ENCODE data around the gene POLD2.
A peak's percentile ranks its signal among the peaks of the same experiment; 100 is the strongest.
"Not testable (repeated sequence)": the region's sequence is repeated elsewhere in the genome, so short reads cannot be mapped to it uniquely, and the experiment has no call there.

Gene POLD2

DNA sequence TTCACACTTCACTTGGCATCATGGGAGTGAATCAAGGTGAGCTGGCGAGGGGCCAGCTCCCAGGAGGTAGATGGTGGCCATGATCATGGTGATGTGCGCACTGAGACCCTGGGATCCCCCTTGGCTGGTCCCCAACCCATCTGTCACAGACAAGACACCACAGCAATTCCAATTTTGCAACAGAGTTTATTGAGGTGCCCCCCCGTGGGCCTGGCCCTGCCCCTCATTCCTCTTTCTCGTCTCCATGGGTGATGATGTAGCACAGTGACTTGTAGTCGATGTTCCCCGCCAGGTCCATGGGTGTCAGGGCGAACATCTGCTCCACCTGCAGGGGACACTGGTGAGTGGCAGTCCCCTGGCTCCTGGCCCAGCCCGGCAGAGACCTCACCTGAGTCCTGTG is 15.3 kb upstream of the POLD2 start:
- DNase-seq (ENCODE audit: low read depth) = no peak

DNA sequence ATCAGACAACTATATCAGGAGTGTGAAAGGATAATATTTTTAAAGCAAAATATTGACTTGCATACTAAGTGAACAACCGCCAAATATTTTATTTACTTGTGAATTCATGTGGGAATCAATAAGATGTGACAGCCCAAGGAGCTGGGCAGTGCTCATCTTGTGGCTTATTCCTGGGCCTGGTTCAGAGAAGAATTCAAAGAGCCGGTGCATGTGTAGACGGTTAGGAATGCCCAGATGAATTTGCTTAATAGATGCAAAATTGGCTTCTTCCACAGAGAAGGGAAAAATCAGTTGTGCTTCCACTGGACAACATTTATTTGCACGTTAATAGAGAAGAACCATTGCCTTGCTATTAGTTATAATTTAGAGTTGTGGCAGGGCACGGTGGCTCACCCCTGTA is 13.4 kb upstream of the POLD2 start:
- no peak for DNase-seq (ENCODE audit: low read depth)

DNA sequence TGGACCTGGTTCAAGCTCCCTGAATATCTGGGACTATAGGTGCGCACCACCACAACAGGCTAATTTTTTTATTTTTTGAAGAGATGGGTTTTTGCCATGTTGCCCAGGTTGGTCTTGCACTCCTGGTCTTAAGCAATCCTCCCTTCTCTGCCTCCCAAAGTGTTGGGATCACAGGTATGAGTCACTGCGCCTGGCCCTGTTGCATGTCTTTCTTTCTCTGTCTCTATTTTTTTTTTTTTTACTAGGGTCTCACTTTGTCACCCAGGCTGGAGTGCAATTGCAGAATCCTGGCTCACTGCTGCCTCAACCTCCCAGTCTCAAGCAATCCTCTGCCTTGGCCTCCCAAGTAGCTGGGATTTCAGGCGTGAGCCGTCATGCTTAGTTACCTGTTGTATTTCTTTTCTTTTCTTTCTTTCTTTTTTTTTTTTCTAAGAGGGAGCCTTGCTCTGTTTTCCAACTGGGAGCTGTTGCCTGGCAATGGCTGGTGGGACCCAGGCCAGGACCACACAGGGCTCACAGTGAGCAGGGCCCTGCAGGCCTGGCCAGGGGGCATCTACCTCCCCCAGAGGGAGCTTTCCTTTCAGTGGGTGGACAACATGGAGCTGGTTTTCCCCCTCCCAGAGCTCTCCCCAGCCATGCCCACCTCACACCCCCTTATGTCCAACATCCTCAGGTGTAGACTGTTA is 11.7 kb upstream of the POLD2 start:
- DNase-seq (ENCODE audit: low read depth) = no peak

DNA sequence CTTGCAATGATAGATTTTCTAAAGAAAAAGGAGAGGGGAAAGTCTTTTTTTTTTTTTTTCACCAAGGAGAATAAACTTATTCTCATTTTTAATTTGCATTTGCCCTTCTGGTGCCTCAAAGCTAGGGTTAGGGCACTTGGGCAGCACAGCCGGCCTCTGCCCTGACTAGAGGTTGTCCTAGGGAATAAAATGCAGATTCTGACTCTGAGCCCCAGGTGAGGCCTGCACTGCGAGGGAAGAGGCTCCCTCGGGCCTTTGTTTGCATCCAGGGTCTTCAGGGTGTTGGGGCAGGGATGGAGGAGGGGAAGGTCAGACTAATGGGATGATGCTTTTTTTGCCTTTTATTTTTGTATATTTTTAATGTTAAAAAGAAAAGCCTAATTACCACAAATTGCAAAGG is 9.9 kb upstream of the POLD2 start:
- no peak for DNase-seq (ENCODE audit: low read depth)

DNA sequence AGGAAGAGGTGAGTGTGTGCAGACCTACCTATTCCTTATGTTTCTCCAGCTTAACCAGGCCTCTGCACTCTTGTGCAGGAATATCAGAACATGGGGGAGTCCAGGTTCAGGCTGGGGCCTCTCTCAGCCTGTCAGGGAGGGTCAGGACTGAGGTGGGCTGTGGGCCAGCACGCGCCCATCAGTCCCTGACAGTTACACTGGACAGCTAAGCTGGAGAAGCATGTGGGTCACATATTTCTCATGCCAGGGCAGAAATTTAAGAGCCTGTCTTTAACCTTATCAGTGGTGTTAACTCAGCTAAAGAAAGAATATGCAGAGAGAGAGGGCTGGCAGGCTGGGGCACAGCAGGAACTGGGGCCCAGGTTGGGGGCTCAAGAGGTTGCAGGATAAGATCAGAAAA is 8.7 kb upstream of the POLD2 start:
- peak; percentile 22 for DNase-seq (ENCODE audit: low read depth)

DNA sequence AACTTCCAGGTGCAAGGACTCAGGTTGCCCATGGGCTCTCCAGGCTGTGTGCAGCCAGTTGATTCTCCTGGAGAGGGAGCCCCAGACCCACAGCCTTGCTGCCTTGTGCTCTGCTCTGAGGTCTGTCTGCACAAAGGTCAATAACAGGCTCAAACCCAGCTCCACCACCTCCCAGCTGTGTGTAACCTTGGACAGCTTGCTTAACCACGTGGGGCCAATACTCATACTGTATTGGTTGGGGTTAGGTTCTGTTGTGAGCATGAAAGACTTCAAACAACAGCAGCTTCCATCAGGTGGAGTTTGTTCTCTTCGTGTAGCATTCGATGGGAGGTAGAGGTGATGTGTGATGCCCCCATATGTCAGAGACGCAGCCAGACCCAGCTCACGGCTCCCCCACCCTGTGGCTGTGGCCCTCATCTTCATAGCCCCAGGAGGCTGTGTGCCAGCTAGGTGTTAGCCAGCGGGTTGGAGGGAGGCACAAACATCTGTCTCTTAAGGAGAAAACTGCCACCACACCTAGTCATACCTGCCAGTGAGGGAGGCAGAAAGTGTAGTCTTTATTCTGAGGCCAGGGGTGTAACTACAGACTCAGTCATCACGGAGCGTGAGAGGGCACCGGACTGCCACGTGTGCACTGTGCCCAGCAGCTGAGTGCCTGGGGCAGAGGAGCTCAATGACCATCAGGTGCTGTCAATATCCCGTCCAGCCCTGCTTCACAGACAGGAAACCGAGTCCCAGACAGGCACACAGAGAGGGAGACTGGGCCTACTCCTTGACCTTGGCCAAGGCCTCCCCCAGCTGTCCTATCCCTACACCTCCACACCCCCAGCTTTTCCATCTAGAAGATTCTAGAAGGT is 8.1 kb upstream of the POLD2 start:
- peak; percentile 8 for DNase-seq (ENCODE audit: low read depth)

DNA sequence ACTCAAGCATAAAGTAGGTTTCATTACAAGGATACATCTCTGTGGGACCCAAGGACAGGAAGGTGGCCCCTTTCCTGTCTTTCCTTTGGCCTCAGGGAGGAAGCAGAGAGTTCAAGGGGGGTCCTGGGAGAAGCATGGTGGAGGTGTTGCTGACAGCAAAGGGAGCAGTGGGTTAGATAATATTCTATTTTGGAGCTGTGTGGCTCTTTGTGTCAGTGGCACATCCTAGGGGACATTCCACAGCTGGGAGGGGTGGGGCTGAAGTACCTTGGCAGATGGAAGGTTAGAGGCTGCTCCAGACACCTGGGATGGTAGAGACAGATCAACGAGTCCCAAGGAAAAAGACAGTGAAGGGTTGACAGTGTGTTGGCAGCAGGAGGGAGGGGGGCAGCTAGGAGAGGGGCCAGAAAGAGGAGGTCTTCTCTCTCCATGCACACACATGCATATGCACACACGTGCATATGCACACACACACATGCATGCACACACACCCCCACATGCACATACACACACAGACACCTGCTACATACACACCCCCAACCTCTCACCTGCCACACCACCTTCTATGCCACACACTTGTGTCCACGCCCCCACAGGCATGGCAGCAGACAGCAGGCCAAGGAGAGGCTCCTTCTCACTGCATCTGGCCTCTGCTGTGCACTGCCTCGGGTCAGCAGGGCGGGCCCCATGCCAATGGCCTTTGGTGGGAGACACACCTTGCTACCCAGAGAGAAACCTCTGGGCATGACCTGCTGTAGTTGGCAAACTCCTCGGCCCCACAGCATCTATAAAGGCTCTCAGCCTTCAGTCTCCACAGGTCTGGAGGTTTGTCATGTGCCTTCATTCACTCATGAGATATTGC is 5.6 kb upstream of the POLD2 start:
- no peak for DNase-seq (ENCODE audit: low read depth)

DNA sequence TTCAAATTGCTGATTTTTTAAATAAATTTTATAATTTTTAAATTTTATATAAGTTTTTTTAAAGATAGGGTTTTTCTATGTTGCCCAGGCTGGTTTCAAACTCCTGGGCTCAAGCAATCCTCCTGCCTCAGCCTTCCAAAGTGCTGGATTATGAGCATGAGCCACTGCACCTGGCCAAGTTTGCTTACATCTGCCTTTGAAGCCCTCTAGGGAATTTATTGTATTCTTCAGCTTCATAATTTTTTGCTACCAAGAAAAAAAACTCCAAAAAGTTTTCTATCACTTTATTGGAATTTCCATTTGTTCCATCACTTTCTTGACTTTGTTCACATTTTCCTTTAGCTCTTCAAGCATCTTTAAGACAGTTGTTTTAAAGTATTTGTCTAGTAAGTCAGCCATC is 3.8 kb upstream of the POLD2 start:
- DNase-seq (ENCODE audit: low read depth) = no peak

DNA sequence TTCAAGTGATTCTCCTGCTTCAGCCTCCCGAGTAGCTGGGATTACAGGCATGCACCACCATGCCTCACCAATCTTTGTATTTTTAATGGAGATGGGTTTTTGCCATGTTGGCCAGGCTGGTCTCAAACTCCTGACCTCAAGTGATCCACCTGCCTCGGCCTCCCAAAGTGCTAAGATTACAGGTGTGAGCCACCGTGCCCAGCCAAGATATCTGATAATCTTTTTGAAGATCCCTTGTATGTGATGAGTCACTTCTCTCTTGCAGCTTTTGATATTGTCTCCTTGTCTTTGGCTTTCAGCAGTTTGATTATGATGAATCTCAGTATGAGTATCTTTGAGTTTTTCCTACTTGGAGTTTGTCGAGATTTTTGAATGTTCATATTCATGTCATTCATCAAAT is 3.2 kb upstream of the POLD2 start:
- DNase-seq (ENCODE audit: low read depth) = not testable (repeated sequence)

DNA sequence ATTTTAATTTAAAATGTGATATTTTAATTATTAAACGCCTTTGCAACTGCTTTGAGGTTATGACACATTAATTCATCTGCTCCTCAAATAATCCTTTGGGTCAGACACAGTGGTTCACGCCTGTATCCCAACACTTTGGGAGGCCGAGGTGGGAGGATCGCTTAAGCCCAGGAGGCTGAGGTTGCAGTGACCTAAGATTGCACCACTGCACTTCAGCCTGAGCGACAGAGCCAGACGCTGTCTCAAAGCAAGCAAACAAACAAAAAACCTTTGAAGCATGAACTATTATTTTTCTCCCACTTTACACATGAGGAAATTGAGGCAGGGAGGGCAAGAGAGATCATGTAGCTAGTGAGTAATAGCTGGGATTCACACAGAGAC is 1.5 kb upstream of the POLD2 start:
- no peak for DNase-seq (ENCODE audit: low read depth)

DNA sequence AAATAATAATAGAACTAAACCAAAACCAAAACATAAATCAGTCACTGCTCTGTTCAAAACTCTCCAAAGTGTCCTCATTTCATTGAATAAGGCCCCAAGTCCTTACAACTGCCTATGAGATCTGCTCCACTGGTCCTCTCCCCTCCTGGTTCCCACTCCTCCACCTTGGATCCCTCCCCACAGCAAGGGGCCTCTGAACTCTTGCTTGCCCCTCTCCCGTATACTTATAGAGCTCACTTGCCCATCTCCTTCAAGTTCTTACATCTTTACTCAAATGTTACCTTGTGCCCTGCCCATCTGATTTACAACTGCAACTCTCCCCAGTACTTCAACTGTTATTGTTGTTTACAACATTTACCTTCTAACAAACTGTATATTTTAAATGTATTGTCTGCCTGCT is 819 bp downstream of the POLD2 start:
- no peak for DNase-seq (ENCODE audit: low read depth)

DNA sequence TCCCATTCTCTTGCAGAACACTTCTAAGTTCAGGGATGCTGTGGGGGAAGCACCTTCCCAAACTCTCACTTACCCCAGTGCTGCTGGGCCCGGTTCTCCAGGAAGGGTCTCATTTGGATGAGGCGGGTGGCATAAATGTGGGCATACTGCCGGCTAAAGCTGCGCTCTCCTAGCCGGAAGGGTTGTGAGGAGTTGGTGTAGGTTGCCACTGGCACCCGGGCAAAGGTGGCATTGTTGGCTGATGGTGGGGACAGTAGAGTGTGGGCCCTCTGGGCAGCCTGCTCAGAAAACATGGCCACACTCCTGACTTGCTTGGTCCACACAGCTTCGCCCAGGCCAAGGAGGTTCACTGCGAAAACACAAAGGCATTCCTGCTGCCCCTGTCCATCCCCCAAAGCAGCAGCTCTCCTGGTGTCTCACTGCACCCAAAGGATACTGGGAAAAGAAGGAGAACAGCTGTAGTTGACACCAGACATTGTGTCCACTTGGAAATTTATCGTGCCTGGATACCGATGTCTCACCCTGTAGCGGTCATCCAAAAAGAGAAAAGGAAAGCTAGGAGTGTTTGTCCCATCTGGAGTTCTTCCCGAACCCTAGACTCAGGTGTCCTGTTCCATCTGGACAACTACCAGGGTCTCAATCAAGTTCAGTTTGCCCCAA is 1.5 kb downstream of the POLD2 start:
- no peak for DNase-seq (ENCODE audit: low read depth)

DNA sequence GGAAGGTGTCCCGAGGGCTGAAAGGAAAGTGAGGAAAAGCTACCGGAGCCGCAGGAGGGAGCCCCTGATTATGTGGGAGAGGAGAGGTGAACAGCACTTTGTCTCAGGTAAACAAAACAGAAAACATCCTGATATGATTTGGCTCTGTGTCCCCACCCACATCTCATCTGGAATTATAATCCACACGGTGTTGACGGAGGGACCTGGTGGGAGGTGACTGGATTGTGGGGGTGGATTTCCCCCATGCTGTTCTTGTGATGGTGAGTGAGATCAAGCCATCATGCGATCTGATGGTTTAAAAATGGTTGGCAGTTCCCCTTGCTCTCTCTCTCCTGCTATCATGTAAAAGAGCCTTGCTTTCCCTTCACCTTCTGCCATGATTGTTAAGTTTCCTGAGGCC is 3.0 kb downstream of the POLD2 start:
- no peak for DNase-seq (ENCODE audit: low read depth)

DNA sequence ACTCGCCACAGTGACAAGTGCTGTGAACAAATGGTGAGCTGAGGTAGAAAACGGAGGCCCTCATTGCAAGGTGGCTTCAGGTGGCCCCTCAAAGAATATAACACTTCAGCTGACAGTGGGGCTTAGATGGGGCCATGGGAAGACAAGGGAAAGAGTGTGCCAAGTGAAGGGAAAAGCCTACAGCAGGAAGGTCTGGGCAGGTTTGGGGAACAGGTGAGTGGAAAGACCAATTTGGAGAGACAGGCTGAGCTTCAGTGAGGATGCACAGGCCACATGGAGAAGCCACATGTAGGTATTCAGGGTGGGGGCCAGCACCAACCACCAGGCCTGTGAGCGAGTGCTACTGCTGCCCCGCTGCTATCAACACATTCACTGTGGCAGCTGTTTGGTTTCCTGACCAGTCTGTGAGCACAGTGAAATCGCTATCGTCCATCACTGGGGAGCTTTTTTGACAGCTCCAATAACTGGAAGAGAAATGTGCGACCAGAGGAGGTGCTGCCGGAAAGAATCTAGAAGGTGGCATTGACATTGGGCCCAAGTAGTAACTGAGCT is 3.4 kb downstream of the POLD2 start:
- no peak for DNase-seq (ENCODE audit: low read depth)

DNA sequence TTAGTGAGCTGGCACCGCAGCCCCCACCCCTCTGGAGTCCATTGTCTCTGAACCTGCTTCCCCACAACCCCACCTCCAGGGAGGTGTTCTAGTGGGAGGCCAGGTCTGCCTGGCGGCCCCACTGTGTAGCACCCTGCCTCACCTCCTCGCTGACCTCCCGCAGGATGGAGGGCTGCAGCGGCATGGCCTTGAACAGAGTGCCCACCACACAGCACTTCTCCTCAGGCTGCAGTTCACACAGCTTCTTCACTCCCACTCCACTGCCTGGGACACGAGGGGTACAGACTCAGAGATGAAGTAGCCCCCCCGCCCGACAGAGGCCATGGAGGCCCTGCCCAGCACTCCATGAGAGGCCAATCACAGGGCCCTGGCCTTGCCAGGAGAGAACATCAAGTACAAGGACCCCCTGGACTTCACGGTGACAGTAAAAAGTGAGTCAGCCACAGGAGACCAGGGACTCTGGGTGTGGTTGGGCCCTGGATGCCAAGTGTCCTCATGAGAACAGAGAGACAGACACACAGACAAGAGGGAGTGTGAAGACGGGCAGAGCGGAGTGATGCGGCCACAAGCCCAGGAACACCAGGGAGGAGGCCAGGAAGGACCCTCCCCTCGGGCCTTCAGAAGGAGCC is 5.4 kb downstream of the POLD2 start:
- no peak for DNase-seq (ENCODE audit: low read depth)

DNA sequence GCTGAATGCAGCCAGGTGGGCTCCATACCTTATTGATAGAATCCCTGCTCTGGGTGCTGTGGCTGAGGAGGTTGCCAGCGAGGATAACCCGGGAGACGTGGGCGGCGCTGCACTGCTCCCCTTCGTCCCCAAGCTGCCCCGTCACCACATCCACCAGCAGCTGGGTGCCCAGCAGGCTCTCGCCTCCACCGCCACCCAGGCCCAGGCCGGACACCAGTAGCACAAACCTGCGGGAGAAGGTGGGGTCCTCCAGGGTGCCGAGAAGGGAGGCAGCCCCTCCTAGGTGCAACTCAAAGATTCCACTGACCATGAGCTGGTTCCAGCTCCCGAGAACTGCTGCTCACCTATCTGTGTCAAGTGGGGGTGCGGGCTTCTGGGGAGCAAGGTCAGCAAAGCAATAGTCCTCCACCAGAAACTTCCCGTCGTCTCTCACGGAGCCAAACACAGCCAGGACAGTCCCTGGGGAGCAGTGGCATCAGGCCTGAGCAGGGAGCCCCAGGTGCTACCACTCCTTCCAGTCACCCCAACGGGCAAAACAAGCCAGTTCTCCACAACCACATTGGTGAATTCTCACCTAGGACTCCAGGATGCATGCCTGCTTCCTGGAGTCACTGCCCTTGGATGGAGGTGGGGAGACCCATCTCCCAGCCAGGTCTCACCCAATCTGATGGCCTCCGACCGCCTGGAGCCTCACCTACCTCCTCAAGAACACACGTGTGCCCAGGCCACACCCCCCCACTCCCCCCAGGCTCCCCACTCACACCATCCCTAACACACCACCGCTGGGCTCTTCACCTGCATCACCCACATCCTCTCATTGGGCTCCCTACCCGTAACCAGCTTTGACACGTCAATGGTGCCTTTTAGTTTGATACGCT is 6.3 kb downstream of the POLD2 start:
- no peak for DNase-seq (ENCODE audit: low read depth)

DNA sequence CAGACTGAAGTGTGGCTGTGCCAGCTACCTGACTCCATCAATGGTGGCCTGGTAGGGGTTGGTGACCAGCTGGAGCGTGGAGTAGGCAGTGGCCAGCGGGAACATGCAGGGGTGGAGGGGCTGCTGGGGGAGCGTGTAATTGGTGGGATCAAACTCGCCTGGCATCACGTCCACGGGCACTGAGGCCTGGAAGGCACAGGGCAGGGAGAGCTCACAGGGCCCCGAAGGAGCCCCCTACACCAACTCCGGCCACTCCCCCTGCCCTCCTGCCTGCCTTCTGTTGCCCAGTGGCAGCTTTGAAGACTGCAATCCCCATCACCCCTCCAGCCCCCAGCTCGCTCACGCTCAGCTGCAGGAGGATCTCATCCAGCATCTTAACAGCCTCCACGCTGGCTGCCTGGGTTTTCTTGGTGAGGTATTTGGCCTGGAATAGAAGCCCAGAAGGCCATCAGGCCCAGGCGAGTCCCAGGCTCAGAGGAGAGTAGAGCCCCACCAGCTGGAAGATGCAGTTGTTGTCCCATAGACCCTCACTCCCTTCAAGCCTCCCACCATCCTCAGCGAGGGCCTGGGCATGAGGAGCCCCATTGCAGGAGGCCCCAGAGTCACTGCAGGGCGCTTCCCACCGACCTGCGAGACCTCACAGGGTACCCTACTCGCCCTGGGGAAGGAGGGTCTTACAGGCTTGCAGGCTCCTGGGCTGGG is 7.1 kb downstream of the POLD2 start:
- DNase-seq (ENCODE audit: low read depth) = no peak

DNA sequence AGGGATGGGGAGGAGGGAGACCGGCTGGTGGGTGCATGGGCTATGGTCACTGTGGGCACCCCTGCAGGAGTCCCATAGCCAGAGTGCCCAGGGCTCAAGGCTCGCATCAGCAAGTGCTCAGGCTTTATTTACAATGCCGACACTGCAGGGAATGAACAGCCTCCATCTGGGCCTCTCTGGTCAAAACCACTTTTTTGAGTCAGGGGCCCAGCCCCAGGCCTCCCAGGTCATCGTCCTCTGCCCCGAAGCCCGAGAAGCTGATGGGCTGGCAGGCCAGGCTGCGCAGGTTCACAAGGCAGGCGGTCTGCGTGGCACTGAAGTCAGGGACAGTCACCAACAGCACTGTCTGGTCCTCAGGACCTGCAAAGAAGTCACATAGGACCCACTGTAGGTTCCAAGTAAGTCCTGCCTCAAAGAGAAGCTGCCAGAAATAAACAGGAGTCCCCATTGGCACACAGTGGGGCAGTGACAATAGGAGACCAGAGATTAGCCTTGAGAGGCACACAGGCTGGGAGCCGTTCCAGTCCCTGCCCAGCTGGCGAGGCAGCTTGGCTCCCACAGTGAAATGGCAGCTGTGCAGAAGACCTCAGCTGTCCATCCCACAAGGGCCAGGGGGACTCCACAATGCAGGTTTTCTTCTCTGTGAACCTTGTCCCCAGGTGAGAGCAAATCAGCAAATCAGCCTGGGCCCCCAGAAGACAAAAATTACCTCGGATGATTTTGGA is 8.6 kb downstream of the POLD2 start:
- no peak for DNase-seq (ENCODE audit: low read depth)

DNA sequence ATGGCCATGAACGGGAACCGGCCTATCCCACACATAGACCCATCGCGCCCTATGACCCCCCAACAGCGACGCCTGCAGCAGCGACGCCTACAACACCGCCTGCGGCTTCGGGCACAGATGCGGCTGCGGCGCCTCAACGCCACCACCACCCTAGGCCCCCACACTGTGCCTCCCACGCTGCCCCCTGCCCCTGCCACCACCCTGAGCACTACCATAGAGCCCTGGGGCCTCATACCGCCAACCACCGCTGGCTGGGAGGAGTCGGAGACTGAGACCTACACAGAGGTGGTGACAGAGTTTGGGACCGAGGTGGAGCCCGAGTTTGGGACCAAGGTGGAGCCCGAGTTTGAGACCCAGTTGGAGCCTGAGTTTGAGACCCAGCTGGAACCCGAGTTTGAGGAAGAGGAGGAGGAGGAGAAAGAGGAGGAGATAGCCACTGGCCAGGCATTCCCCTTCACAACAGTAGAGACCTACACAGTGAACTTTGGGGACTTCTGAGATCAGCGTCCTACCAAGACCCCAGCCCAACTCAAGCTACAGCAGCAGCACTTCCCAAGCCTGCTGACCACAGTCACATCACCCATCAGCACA is 9.5 kb downstream of the POLD2 start:
- DNase-seq (ENCODE audit: low read depth) = no peak
